Esophagus muscularis mucosa (tissue), 3 donors: ENCODE data around the gene BCKDHB.

ENCODE experiments used
- POLR2A ChIP-seq: fragments of 450-650 bp; IDR thresholded peaks from one replicate; pipeline ENCODE4 v1.6.1; 2017; ENCODE audit warnings: antibody characterized with exemption, moderate library complexity, mild to moderate bottlenecking, low read depth
- POLR2AphosphoS5 ChIP-seq, 2 donors: sonication (generic); formaldehyde crosslinking; IDR thresholded peaks; one replicate each; pipeline ENCODE4 v1.6.1; 2017; ENCODE audit warnings: antibody characterized with exemption in 2 of 2
- TF ChIP-seq, protein P1 (sequence below), 3 experiments: fragments of 200-600 bp in 2 of 3; fragments of 450-650 bp in 1 of 3; sonication (generic) in 2 of 3; IDR thresholded peaks; one replicate each; pipeline ENCODE4 v1.5.1; 2017 to 2019; ENCODE audit warnings: antibody characterized with exemption in 3 of 3, mild to moderate bottlenecking in 2 of 3, moderate library complexity in 1 of 3

DNA sequence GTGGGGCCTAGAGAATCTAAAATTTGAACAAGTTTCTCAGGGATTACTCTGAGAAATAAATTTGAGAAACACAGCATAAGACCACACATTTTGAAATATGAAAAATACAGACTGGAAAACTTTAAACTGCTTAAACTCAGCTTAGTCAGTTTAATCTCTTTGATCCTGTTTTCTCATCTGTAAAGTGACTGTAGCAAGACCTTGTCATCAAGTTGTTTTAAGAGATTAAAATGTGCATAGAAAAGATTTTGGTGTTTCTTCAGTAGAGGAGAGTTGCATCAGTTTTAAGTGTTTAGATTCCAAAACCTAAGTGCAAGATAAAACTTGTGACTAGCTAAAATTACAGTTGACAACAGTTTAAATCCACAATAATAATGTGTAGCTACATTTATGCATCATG lies 8.1 kb upstream of the BCKDHB start:
- TF ChIP-seq, protein P1, sequence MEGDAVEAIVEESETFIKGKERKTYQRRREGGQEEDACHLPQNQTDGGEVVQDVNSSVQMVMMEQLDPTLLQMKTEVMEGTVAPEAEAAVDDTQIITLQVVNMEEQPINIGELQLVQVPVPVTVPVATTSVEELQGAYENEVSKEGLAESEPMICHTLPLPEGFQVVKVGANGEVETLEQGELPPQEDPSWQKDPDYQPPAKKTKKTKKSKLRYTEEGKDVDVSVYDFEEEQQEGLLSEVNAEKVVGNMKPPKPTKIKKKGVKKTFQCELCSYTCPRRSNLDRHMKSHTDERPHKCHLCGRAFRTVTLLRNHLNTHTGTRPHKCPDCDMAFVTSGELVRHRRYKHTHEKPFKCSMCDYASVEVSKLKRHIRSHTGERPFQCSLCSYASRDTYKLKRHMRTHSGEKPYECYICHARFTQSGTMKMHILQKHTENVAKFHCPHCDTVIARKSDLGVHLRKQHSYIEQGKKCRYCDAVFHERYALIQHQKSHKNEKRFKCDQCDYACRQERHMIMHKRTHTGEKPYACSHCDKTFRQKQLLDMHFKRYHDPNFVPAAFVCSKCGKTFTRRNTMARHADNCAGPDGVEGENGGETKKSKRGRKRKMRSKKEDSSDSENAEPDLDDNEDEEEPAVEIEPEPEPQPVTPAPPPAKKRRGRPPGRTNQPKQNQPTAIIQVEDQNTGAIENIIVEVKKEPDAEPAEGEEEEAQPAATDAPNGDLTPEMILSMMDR (IDR thresholded peaks at IDR 0.05): no peak
- no peak for TF ChIP-seq POLR2A
- TF ChIP-seq POLR2AphosphoS5 (IDR thresholded peaks at IDR 0.05): no peak
